Osteocyte (in vitro differentiated cells): ENCODE data around the gene SLC25A11. TPM values are rescaled to one million over a fixed set of nuclear protein-coding genes. Genes with fewer than 3 reads are reported as not detected.
A peak's percentile ranks its signal among the peaks of the same experiment; 100 is the strongest.

Experiments used
- DNase-seq: peaks from one replicate; pipeline ENCODE4 v3.0.0; 2021; ENCODE audit warnings: mixed read lengths; ENCODE audit not compliant: unreplicated experiment; ENCODE audit errors: extremely low spot score
- H3K27ac Mint-ChIP-seq: one replicate; pipeline ENCODE4 v1.8.0; 2021; ENCODE audit warnings: mild to moderate bottlenecking, mixed read lengths; ENCODE audit not compliant: unreplicated experiment
- H3K27me3 Mint-ChIP-seq: one replicate; pipeline ENCODE4 v1.8.0; 2021; ENCODE audit warnings: mixed read lengths; ENCODE audit not compliant: unreplicated experiment
- H3K36me3 Mint-ChIP-seq: one replicate; pipeline ENCODE4 v1.8.0; 2021; ENCODE audit warnings: mixed read lengths; ENCODE audit not compliant: unreplicated experiment
- H3K4me1 Mint-ChIP-seq: one replicate; pipeline ENCODE4 v1.8.0; 2021; ENCODE audit warnings: mixed read lengths; ENCODE audit not compliant: unreplicated experiment
- H3K4me3 Mint-ChIP-seq: one replicate; pipeline ENCODE4 v1.8.0; 2021; ENCODE audit warnings: mild to moderate bottlenecking, moderate library complexity, mixed read lengths; ENCODE audit not compliant: unreplicated experiment
- H3K9me3 Mint-ChIP-seq: one replicate; pipeline ENCODE4 v1.8.0; 2021; ENCODE audit warnings: mixed read lengths; ENCODE audit not compliant: unreplicated experiment
- total RNA-seq: library from RNA; stranded (reverse); gene quantifications from 2 replicates; pipeline ENCODE4 v1.2.1, GENCODE V29; 2021
- TF ChIP-seq, protein P1 (sequence below): fragments of 200-600 bp; sonication (generic); IDR thresholded peaks from 2 replicates; pipeline ENCODE4 v1.5.0; 2021; ENCODE audit warnings: antibody characterized with exemption, mild to moderate bottlenecking, moderate library complexity

SLC25A11 gene
- total RNA-seq, 1 donor from 2014 or later = 59.6 TPM

DNA sequence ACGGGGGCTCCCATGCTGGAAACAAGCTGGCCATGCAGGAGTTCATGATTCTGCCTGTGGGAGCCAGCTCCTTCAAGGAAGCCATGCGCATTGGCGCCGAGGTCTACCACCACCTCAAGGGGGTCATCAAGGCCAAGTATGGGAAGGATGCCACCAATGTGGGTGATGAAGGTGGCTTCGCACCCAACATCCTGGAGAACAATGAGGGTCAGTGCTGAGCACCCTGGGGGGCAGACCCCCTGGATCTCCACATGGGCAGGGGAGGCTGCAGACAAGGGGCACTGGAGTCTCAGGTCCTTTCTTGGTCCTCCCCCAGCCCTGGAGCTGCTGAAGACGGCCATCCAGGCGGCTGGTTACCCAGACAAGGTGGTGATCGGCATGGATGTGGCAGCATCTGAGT, 15.2 kb upstream of the SLC25A11 start:
- peaks cover 11% of the 10 kb centered on the region for H3K36me3 Mint-ChIP-seq
- no peaks in the 10 kb centered on the region for H3K9me3 Mint-ChIP-seq
- DNase-seq = no peak
- peaks cover 26% of the 10 kb centered on the region for H3K4me1 Mint-ChIP-seq
- H3K4me3 Mint-ChIP-seq = no peak overlapping the region
- no peak overlapping the region for H3K27ac Mint-ChIP-seq
- no peaks in the 10 kb centered on the region for H3K27me3 Mint-ChIP-seq
- TF ChIP-seq, protein P1, sequence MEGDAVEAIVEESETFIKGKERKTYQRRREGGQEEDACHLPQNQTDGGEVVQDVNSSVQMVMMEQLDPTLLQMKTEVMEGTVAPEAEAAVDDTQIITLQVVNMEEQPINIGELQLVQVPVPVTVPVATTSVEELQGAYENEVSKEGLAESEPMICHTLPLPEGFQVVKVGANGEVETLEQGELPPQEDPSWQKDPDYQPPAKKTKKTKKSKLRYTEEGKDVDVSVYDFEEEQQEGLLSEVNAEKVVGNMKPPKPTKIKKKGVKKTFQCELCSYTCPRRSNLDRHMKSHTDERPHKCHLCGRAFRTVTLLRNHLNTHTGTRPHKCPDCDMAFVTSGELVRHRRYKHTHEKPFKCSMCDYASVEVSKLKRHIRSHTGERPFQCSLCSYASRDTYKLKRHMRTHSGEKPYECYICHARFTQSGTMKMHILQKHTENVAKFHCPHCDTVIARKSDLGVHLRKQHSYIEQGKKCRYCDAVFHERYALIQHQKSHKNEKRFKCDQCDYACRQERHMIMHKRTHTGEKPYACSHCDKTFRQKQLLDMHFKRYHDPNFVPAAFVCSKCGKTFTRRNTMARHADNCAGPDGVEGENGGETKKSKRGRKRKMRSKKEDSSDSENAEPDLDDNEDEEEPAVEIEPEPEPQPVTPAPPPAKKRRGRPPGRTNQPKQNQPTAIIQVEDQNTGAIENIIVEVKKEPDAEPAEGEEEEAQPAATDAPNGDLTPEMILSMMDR = no peak

DNA sequence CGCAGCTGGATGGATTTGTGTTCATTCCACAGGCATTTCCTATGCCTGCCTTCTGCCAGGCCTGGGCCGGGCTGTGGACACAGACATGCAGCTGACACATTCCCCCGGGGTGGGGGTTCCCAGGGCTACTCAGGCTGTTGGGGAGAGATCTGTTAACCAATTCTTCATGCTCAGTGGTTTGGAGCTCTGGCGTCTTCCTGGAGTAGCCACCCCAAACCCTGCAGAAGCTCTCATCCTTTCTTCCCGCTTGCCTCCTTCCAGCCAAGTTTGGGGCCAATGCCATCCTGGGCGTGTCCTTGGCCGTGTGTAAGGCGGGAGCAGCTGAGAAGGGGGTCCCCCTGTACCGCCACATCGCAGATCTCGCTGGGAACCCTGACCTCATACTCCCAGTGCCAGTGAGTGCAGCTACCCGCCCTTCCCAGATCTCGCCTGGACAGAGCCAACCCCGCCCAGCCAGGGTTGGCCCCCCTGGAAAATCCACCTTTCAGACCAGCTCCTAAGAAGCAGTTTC, 13.7 kb upstream of the SLC25A11 start:
- Mint-ChIP-seq H3K27ac (peak overlapping the region; percentile 61), H3K9me3 (no peaks in the 10 kb centered on the region), H3K4me3 (no peak overlapping the region), H3K4me1 (peaks cover 28% of the 10 kb centered on the region), H3K27me3 (no peaks in the 10 kb centered on the region), H3K36me3 (no peaks in the 10 kb centered on the region)
- TF ChIP-seq, protein P1 = no peak
- DNase-seq = no peak

DNA sequence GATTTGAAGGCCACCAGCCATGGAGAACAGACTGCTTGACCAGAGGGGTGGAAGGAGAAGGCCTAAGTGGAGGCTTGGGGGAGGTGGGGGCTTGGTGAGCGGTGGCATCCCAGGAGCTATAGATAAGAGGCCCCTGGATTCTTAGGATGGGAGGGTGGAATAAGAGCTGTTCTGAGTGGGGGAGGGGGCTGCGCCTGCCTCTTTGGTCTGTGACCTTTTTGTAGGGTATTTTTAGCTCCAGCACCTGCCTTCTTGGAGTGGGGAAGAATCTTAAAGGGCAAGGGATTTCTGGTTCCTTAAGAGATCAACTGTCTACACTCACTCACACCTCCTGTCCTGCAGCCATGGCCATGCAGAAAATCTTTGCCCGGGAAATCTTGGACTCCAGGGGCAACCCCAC, 11.6 kb upstream of the SLC25A11 start:
- DNase-seq = no peak
- TF ChIP-seq, protein P1 = no peak
- Mint-ChIP-seq H3K36me3 (peaks cover 5% of the 10 kb centered on the region), H3K4me3 (peak overlapping the region; percentile 65), H3K27me3 (no peaks in the 10 kb centered on the region), H3K4me1 (peaks cover 34% of the 10 kb centered on the region), H3K27ac (no peak overlapping the region), H3K9me3 (no peaks in the 10 kb centered on the region)

DNA sequence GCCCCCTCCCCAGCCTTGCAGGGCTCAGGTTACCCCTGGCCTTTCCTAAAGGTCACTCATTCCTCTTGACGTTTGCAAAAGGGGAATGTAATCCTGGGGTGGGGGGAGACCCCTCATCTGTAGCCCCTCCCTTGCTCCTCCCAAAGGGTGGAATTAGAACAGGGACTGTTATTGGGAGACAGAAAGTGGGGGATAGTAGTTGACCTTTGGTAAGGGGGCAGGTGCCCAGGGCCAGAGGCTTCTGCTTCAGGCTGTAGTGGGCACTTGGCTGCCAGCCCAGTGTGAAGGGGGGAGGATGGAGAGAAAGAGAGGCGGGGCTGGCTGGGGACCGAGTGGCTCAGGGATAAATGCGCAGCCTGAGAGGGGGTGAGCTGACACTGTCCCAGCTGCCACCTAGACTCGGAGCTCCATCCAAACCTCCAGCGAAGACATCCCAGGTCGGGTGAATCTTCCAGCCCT, 10.9 kb upstream of the SLC25A11 start, which contains the start of gene ENO3:
Gene ENO3, plus strand, starts transcription at position 374 of the 459 bp plus-strand sequence. CDS start 711 bp downstream, outside the sequence.
- H3K4me3 Mint-ChIP-seq = peak within 1 kb of the TSS; percentile 65
- H3K9me3 Mint-ChIP-seq = no peaks in the 10 kb centered on the region
- TF ChIP-seq, protein P1 = no peak
- peaks cover 40% of the 10 kb centered on the region for H3K4me1 Mint-ChIP-seq
- H3K27ac Mint-ChIP-seq = peak within 1 kb of the TSS; percentile 76
- H3K36me3 Mint-ChIP-seq = peaks cover 5% of the 10 kb centered on the region
- H3K27me3 Mint-ChIP-seq = no peaks in the 10 kb centered on the region
- DNase-seq = no peak

DNA sequence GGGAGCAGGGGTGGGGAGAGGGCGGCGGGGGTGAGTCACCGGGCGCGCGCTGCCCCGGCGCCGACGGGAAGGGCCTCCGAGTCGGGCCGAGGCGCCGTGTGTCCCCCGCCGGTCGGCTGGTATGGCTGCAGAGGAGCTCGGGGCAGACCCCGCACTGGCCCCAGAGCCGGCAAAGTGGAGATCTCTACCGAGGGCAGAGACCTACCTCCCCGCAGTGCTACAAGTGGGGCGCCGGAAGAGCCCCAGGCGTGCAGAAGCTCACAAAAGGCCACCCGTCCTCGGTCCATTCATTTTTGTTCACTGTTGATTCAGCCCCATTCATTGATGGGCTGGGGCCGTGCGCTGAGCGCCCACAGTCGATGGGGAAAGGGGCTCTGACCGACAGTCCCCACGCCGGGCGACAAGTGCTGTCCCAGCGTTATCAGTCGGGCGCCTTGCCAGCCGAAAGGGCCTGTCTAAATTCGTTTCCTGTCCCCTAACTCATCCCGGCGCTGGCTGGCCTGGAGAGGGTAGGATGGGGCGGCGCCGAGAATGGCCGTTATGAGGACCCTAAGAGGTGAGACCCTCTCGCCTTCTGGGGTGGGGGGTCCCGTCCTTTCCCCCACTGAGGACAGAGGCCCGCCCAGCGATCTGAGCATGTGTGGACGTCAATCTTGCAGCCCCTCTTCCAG, 10.4 kb upstream of the SLC25A11 start:
- Mint-ChIP-seq H3K9me3 (no peaks in the 10 kb centered on the region), H3K4me1 (peaks cover 46% of the 10 kb centered on the region), H3K27ac (peak overlapping the region; percentile 76), H3K27me3 (no peaks in the 10 kb centered on the region), H3K4me3 (peak overlapping the region; percentile 65), H3K36me3 (peaks cover 10% of the 10 kb centered on the region)
- no peak for DNase-seq
- TF ChIP-seq, protein P1 = no peak
